WTC11 (cell line): ENCODE data around the gene COX19.
"Not testable (repeated sequence)": the region's sequence is repeated elsewhere in the genome, so short reads cannot be mapped to it uniquely, and the experiment has no call there.

ENCODE experiments used
- ATF3 ChIP-seq: sonication (generic); formaldehyde crosslinking; conservative IDR thresholded peaks from 2 replicates; pipeline ENCODE4 v1.8.1; 2022; ENCODE audit warnings: mild to moderate bottlenecking, missing genetic modification reagents
- CTCF ChIP-seq: fragments of 200-600 bp; IDR thresholded peaks from 2 replicates; pipeline ENCODE4 v1.8.0; 2022; ENCODE audit warnings: antibody characterized with exemption
- HMGXB4 ChIP-seq: sonication (generic); formaldehyde crosslinking; IDR thresholded peaks from 2 replicates; pipeline ENCODE4 v1.8.1; 2023; ENCODE audit warnings: mild to moderate bottlenecking, moderate library complexity, missing genetic modification reagents
- IRF1 ChIP-seq: sonication (generic); formaldehyde crosslinking; IDR thresholded peaks from 2 replicates; pipeline ENCODE4 v1.8.0; 2023; ENCODE audit warnings: missing genetic modification reagents
- NFYB ChIP-seq: sonication (generic); formaldehyde crosslinking; conservative IDR thresholded peaks from 2 replicates; pipeline ENCODE4 v1.8.0; 2022; ENCODE audit warnings: low read depth, missing genetic modification reagents
- PRDM15 ChIP-seq: sonication (generic); formaldehyde crosslinking; IDR thresholded peaks from 2 replicates; pipeline ENCODE4 v1.8.0; 2022; ENCODE audit warnings: missing genetic modification reagents
- SMAD3 ChIP-seq: sonication (generic); formaldehyde crosslinking; IDR thresholded peaks from 2 replicates; pipeline ENCODE4 v1.8.0; 2022; ENCODE audit warnings: missing genetic modification reagents, mild to moderate bottlenecking, borderline replicate concordance
- TCF7 ChIP-seq: sonication (generic); formaldehyde crosslinking; IDR thresholded peaks from 2 replicates; pipeline ENCODE4 v1.8.0; 2022; ENCODE audit warnings: mild to moderate bottlenecking, low read depth, missing genetic modification reagents, moderate library complexity
- ZNF138 ChIP-seq: sonication (generic); formaldehyde crosslinking; conservative IDR thresholded peaks from 2 replicates; pipeline ENCODE4 v1.8.1; 2022; ENCODE audit warnings: mild to moderate bottlenecking, moderate library complexity, missing genetic modification reagents

- not testable (repeated sequence) for TF ChIP-seq PRDM15 (CRISPR knock-in tag); ATF3; SMAD3; CTCF; NFYB (CRISPR knock-in tag); ZNF138; IRF1; TCF7 (CRISPR knock-in tag); HMGXB4
These were observed 15.6 kb downstream of the COX19 start for GRCh38 chr7:959740-960139.
